GM18499 (cell line): ENCODE data around the gene CSNK2A2.

Source experiments
- ATAC-seq: cut with Tn5 transposase; IDR thresholded peaks from one replicate; pipeline ENCODE4 v1.9.1; 2021; ENCODE audit warnings: moderate number of reproducible peaks; ENCODE audit not compliant: insufficient read depth, unreplicated experiment

CSNK2A2 gene

DNA sequence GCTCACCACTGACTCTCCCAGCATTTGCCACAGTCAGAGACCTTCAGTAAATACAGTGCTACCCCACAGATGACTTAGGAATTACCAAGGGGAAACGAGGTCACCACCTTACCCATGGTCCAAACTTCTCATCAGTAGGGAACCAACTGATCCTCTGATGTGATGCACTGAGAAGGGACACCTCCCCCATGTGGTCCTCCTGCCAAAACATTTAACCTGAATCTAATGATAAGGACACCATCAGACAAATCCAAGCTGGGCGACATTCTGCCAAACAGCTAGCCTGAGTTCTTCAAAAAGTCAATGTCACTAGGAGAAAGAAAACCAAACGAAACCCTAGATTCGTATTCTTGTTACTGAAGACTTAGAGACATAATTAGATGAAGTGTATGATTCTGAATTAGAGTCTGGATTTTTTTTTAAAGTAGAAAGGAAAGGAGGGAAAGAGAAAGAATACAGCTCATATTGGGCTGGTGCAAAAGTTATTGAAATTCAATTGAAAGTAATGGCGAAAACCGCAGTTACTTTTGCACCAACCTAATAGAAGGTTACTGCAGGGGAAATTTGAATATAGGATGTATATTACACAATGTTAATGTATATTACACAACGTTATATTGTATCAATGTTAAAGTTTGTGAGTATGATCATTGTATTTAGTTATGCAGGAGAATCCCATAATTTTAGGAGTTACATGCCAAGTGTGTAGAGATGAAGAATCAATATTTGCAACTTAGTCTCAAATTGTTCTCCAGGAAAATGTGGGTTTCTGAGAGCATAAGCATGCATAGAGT is 2.3 kb upstream of the CSNK2A2 start:
- ATAC-seq: no peak

- ATAC-seq: no peak
Measured at GRCh38 chr16:58198803-58199411, 1.0 kb upstream of the CSNK2A2 start.

DNA sequence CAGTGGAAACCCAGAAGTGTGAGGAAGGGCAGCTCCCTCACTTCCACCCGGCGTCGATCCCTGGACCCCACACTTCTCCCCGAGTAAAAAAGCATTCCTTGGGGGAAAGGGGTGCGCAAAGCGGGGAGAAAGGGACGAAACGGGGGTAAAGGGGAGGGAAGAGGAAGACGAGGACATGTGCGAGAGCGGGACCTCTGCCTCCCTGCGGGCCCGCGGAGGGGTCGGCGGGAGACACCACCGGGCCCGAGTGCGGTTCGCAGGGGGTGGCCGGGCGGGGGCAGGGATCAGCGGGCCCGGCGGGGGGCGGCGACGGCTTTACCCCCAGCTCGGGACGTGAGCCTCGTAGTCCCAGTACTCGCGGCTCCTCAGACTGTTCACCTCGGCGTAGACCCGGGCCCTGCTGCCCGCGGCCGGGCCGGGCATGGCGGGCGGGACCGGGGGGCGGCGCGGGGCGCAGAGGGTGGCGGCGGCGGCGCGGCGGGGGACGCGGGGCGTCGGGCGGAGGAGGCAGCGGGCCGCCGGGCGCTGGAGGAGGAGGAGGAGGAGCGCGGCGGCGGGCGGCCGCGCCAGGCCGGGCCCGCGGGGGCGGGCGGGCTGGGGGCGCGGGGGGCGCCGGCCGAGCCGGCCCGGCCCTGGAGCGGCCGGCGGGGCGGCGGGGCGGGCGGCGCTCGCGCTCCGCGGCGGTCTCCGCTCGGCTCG is 443 bp downstream of the CSNK2A2 start:
- ATAC-seq: no peak

DNA sequence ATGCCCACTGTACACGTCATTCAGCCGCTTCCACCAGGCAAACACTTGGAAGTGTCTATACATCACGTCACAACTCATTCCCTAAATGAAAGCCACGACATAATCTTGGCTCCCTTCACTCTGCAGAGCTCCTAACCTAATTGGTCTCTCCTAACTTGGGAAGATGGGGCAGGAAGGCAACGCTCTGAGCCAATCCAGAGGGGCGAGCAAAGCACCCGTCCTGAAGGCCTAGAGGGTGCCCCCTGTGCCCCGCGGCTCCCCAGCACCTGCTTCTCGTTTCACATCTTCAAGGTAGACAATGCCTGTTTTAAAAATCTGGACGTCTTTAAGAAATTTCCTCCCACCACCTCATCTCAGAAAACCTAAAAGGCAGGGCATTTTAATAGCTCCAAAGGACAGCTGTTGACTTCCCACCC is 1.0 kb downstream of the CSNK2A2 start:
- ATAC-seq: no peak

DNA sequence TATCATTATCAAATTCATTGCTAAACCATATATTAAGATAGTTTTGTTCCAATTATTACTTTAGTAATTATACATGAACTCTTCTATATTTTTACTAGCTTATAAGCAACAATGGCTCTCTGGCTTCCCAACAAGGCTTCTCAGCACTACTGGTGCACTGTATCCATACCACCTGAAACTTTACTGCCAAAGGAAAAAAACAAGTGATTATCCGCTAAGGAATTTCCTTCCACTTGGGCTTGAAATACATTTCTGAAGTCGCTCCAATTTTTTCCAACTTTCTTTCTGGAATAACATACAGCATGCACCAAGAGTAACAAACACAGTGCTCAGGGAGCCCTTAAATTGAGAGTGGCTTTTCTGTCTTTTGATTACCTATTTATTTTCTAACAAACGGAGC is 2.1 kb downstream of the CSNK2A2 start:
- no peak for ATAC-seq

GRCh38 chr16:58195344-58195743 is 2.6 kb downstream of the CSNK2A2 start:
- no peak for ATAC-seq

GRCh38 chr16:58194790-58195189 is 3.1 kb downstream of the CSNK2A2 start:
- ATAC-seq: no peak

GRCh38 chr16:58187665-58188421 is 10.1 kb downstream of the CSNK2A2 start:
- ATAC-seq: no peak

DNA sequence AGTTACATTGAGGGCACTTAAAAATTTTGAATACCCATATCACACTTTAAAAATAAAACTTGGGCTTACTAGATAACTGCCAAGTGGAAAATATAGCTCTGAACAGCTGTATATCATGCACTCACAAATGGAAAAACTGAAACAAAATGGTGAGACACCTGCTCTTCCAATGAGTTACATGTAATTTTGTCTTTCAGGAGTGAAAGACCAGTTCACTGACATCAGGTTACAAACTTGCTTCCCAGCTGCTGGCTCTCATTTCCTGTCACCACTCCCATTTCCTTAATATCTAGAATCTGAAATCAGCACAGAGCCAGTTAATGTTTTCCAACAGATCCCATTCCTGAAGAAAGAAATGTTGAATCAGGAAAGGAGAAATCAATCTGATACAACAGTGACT is 10.8 kb downstream of the CSNK2A2 start:
- no peak for ATAC-seq

- no peak for ATAC-seq
Measured at GRCh38 chr16:58186176-58186944, 11.5 kb downstream of the CSNK2A2 start.

DNA sequence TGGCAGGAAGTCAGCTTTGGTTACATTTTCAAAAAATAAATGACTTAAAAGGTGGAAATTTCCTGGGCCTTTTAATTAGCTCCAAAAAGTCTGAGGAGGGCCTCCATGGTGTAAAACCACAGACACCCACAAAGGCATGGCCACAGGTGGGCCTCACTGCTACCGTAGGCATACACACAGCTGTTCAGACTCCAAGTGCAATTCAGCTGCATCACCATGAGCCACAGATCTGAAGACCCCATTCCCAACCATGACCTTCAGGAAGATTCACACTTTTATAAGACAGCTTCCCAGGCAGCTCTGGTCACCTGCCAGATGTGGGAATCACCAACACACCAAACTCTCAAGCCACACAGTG is 20.6 kb downstream of the CSNK2A2 start:
- ATAC-seq: no peak

DNA sequence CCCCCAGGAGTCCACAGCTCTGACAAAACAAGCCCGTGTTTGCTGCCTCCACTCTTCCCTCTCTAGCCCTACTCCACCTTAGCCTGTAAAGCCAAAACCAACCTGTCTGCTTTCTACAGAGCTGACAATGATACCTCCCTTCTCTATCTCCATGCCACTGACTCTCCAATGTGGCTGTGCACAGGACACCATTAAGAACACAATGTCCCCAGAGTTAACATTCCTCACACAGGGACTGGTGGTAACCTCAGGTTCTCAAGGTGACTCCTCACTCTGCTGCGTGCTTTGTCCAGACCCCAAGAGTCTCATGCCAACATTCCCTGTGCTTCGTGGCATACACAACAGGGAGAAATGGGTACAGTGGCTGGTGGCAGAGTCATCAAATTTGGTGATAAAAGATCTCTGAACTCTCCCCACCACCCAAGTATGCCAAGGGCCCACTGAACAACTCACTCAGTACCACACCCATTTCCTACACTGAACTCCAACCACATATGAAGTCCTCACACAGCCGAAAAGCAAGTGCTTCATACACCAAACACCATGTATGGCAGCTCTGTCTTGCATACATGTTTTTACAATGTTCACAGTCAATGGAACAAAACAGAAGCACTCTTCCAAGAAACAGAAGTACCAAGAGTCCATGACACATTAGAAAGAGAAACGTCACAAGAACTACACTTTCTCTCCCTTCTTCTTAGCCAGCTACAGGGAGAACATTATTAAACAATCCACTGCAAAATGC is 21.1 kb downstream of the CSNK2A2 start:
- ATAC-seq: no peak

GRCh38 chr16:58170223-58170622 is 27.7 kb downstream of the CSNK2A2 start:
- no peak for ATAC-seq

- no peak for ATAC-seq
Measured at GRCh38 chr16:58160855-58161254, 37.1 kb downstream of the CSNK2A2 start.

GRCh38 chr16:58158725-58159124 is 39.2 kb downstream of the CSNK2A2 start:
- no peak for ATAC-seq

GRCh38 chr16:58157951-58158540 is 39.9 kb downstream of the CSNK2A2 start:
- ATAC-seq: no peak

GRCh38 chr16:58157239-58157638 is 40.7 kb downstream of the CSNK2A2 start:
- ATAC-seq: no peak

- ATAC-seq: no peak
Measured at GRCh38 chr16:58155839-58156238, 42.1 kb downstream of the CSNK2A2 start.

DNA sequence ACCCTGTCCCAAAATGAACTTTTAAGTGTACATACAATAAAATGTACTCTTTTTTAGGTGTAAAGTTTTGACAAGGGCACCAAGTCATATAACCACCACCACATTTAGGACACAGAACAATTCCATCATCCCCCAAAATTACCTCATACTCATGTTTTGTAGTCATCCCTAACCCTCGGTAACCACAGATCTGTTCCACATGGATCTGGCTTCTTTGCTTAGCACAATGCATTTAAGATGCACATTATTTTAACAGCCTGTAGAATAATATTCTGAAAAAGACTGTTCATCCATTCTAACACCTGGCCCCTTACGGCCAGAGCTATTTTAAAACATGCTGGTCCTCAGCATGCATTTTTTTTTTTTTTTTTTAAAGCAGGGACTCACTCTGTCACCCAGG is 43.6 kb downstream of the CSNK2A2 start:
- no peak for ATAC-seq
